ENCODE results near the gene RXRA. TPM values are rescaled to one million over a fixed set of nuclear protein-coding genes. Genes with fewer than 3 reads are reported as not detected.
A peak's percentile ranks its signal among the peaks of the same experiment; 100 is the strongest.

RXRA gene
- total and polyA plus RNA-seq, 4 donors: 41.5 to 116 (median 74.1) TPM

GRCh38 chr9:134316449-134317160, 9.7 kb upstream of the RXRA start (continued):
- TF ChIP-seq MAX (IDR thresholded peaks at IDR 0.05) (no peak), HNF4G (IDR thresholded peaks at IDR 0.05) (no peak), TAF1 (conservative IDR thresholded peaks at IDR 0.05) (no peak), EGR1 (IDR thresholded peaks at IDR 0.05; ENCODE audit: low read depth in 2 of 2) (no peak), ZBTB33 (IDR thresholded peaks at IDR 0.05) (no peak), RXRA (IDR thresholded peaks at IDR 0.05) (no peak)

- H3K4me1 ChIP-seq (ENCODE audit: control insufficient read depth in 4 of 4, insufficient read depth in 4 of 4, low read length in 3 of 4): peaks cover 11 to 50% (median 41%) of the 10 kb centered on the region in 4 donors
- 88% methylated on average over 17 of the region's 17 CpGs for WGBS
Observed at GRCh38 chr9:134317400-134317789, 8.9 kb upstream of the RXRA start.

More at GRCh38 chr9:134317400-134317789, 8.9 kb upstream of the RXRA start:
- no peak for TF ChIP-seq ATF3 (IDR thresholded peaks at IDR 0.05)
- TF ChIP-seq SP1 (IDR thresholded peaks at IDR 0.05): no peak
- TF ChIP-seq FOXA2 (IDR thresholded peaks at IDR 0.05): no peak
- no peak for TF ChIP-seq REST (IDR thresholded peaks at IDR 0.05)
- TF ChIP-seq HNF4G (IDR thresholded peaks at IDR 0.05): no peak
- no peak for TF ChIP-seq NR2F2 (IDR thresholded peaks at IDR 0.05)
- TF ChIP-seq JUND (IDR thresholded peaks at IDR 0.05): no peak
- no peak for TF ChIP-seq FOXA1 (IDR thresholded peaks at IDR 0.05)
- no peak for TF ChIP-seq CTCF (IDR thresholded peaks at IDR 0.05; ENCODE audit: low read depth, low read length, missing input control)
- TF ChIP-seq YY1 (IDR thresholded peaks at IDR 0.05): no peak
- no peak overlapping the region for H3K27ac ChIP-seq (ENCODE audit: low read depth in 1 of 2, low read length in 2 of 2)
- H3K36me3 ChIP-seq (ENCODE audit: control insufficient read depth in 4 of 4, insufficient read depth in 3 of 4, low read depth in 1 of 4, low read length in 3 of 4): no peaks in the 10 kb centered on the region
- no peak overlapping the region for H3K9ac ChIP-seq (ENCODE audit: low read depth in 1 of 2, low read length in 2 of 2)
- no peaks in the 10 kb centered on the region for H3K9me3 ChIP-seq (ENCODE audit: control insufficient read depth in 4 of 4, low read length in 3 of 4)
- peak; percentile 52 for DNase-seq (ENCODE audit: low spot score)
- no peaks in the 10 kb centered on the region for H3K27me3 ChIP-seq (ENCODE audit: control insufficient read depth in 4 of 4, insufficient read depth in 4 of 4, low read length in 3 of 4)
- H3K4me3 ChIP-seq (ENCODE audit: low read depth in 1 of 3, low read length in 3 of 3): no peak overlapping the region
